Muscle of leg (tissue), 11 donors: ENCODE results near the gene BAIAP2L2. TPM values are rescaled to one million over a fixed set of nuclear protein-coding genes. Genes with fewer than 3 reads are reported as not detected.

Experiments used
- DNase-seq: peaks from one replicate; pipeline ENCODE4 v3.0.0; 2013
- H3K27ac ChIP-seq: one replicate; pipeline ENCODE4 v1.5.1; 2013; ENCODE audit warnings: mild to moderate bottlenecking, low read length, control low read depth
- H3K27me3 ChIP-seq: one replicate; pipeline ENCODE4 v1.6.1; 2013; ENCODE audit warnings: low read length; ENCODE audit not compliant: control insufficient read depth, insufficient read depth
- H3K36me3 ChIP-seq: one replicate; pipeline ENCODE4 v1.6.1; 2013; ENCODE audit warnings: low read length; ENCODE audit not compliant: control insufficient read depth, insufficient read depth
- H3K4me1 ChIP-seq: one replicate; pipeline ENCODE4 v1.6.1; 2013; ENCODE audit warnings: low read length; ENCODE audit not compliant: control insufficient read depth, insufficient read depth
- H3K4me3 ChIP-seq: one replicate; pipeline ENCODE4 v1.5.1; 2013; ENCODE audit warnings: low read length, control low read depth
- H3K9me3 ChIP-seq: replicated peaks from 2 replicates; pipeline ENCODE4 v1.6.1; 2013; ENCODE audit warnings: low read depth, low read length; ENCODE audit not compliant: control insufficient read depth
- WGBS: methylation state at CpG from one replicate; pipeline ENCODE4 v1.1.5; 2013; ENCODE audit warnings: missing lambda C conversion rate; ENCODE audit not compliant: insufficient coverage; 5-methylcytosine and 5-hydroxymethylcytosine counted together
- polyA plus RNA-seq, 8 donors: library from polyadenylated mRNA; unstranded; fragments of 120-200 nt; gene quantifications; one replicate each; pipeline versions ENCODE4 v1.2.1 to v1.2.3, GENCODE V29; 2013; ENCODE audit warnings: inconsistent platforms in 1 of 8, low replicate concordance in 1 of 8; ENCODE audit not compliant: insufficient read length in 8 of 8, insufficient read depth in 1 of 8
- total RNA-seq: library from RNA; stranded (reverse); fragments of 120-200 nt; gene quantifications from one replicate; pipeline ENCODE4 v1.2.4, GENCODE V29; 2013

Gene BAIAP2L2
- total and polyA plus RNA-seq, 9 donors = 0.22 to 6.4 (median 1.2) TPM

- no peak for DNase-seq
- no peaks in the 10 kb centered on the region for H3K9me3 ChIP-seq
- H3K27ac ChIP-seq = no peak overlapping the region
- peaks cover 6% of the 10 kb centered on the region for H3K4me1 ChIP-seq
- no peak overlapping the region for H3K4me3 ChIP-seq
- 81% methylated on average over 11 of the region's 20 CpGs for WGBS
- no peaks in the 10 kb centered on the region for H3K27me3 ChIP-seq
- H3K36me3 ChIP-seq = no peaks in the 10 kb centered on the region
These were observed 60.5 kb downstream of the BAIAP2L2 start for GRCh38 chr22:38049812-38050619.

- Histone ChIP-seq H3K4me1 (no peaks in the 10 kb centered on the region), H3K27ac (no peak overlapping the region), H3K9me3 (no peaks in the 10 kb centered on the region), H3K4me3 (no peak overlapping the region), H3K27me3 (no peaks in the 10 kb centered on the region), H3K36me3 (no peaks in the 10 kb centered on the region)
- DNase-seq = no peak
- WGBS = 61% methylated on average over 9 of the region's 14 CpGs
These were observed 64.3 kb downstream of the BAIAP2L2 start for GRCh38 chr22:38046070-38046748.

- no peak for DNase-seq
- H3K27ac ChIP-seq = no peak overlapping the region
- no peak overlapping the region for H3K4me3 ChIP-seq
- H3K36me3 ChIP-seq = no peaks in the 10 kb centered on the region
- H3K27me3 ChIP-seq = no peaks in the 10 kb centered on the region
- H3K4me1 ChIP-seq = peaks cover 7% of the 10 kb centered on the region
- no peaks in the 10 kb centered on the region for H3K9me3 ChIP-seq
- 90% methylated on average over 13 of the region's 16 CpGs for WGBS
These were observed 67.1 kb downstream of the BAIAP2L2 start for GRCh38 chr22:38043151-38044039.

GRCh38 chr22:38042488-38042790, 68.0 kb downstream of the BAIAP2L2 start:
- Histone ChIP-seq H3K4me1 (peaks cover 7% of the 10 kb centered on the region), H3K27me3 (no peaks in the 10 kb centered on the region), H3K27ac (no peak overlapping the region), H3K36me3 (no peaks in the 10 kb centered on the region), H3K9me3 (no peaks in the 10 kb centered on the region), H3K4me3 (no peak overlapping the region)
- no peak for DNase-seq
- WGBS = no CpG with 5 or more reads among the region's 1 CpG

- 59% methylated on average over 4 of the region's 5 CpGs for WGBS
- no peaks in the 10 kb centered on the region for H3K36me3 ChIP-seq
- H3K27me3 ChIP-seq = no peaks in the 10 kb centered on the region
- H3K27ac ChIP-seq = no peak overlapping the region
- no peak for DNase-seq
- H3K4me1 ChIP-seq = peaks cover 7% of the 10 kb centered on the region
- H3K9me3 ChIP-seq = no peaks in the 10 kb centered on the region
- no peak overlapping the region for H3K4me3 ChIP-seq
These were observed 68.6 kb downstream of the BAIAP2L2 start for GRCh38 chr22:38041760-38042487.

- 72% methylated on average over 10 of the region's 20 CpGs for WGBS
These were observed 69.3 kb downstream of the BAIAP2L2 start for GRCh38 chr22:38040953-38041759.

GRCh38 chr22:38038890-38039812, 71.3 kb downstream of the BAIAP2L2 start:
- 63% methylated on average over 41 of the region's 46 CpGs for WGBS
- Histone ChIP-seq H3K9me3 (no peaks in the 10 kb centered on the region), H3K27ac (peak overlapping the region; percentile 3), H3K36me3 (no peaks in the 10 kb centered on the region), H3K4me1 (peaks cover 17% of the 10 kb centered on the region), H3K4me3 (no peak overlapping the region), H3K27me3 (no peaks in the 10 kb centered on the region)
- no peak for DNase-seq

More at GRCh38 chr22:38040953-38041759, 69.3 kb downstream of the BAIAP2L2 start:
- Histone ChIP-seq H3K27ac (no peak overlapping the region), H3K4me3 (no peak overlapping the region), H3K27me3 (no peaks in the 10 kb centered on the region), H3K9me3 (no peaks in the 10 kb centered on the region), H3K4me1 (peaks cover 7% of the 10 kb centered on the region), H3K36me3 (no peaks in the 10 kb centered on the region)
- DNase-seq = no peak

GRCh38 chr22:38038426-38038825, 72.1 kb downstream of the BAIAP2L2 start:
- 94% methylated on average over 22 of the region's 23 CpGs for WGBS

More at GRCh38 chr22:38038426-38038825, 72.1 kb downstream of the BAIAP2L2 start:
- H3K36me3 ChIP-seq = no peaks in the 10 kb centered on the region
- DNase-seq = no peak
- H3K4me1 ChIP-seq = peaks cover 24% of the 10 kb centered on the region
- peak overlapping the region; percentile 7 for H3K27ac ChIP-seq
- H3K9me3 ChIP-seq = no peaks in the 10 kb centered on the region
- no peaks in the 10 kb centered on the region for H3K27me3 ChIP-seq
- no peak overlapping the region for H3K4me3 ChIP-seq
